Left renal cortex interstitium (tissue), 4 donors: ENCODE data around the gene FRA10AC1. TPM values are rescaled to one million over a fixed set of nuclear protein-coding genes. Genes with fewer than 3 reads are reported as not detected.

Experiments
- DNase-seq, 4 donors: peaks; one replicate each; pipeline ENCODE4 v3.0.0-alpha.2; 2013; ENCODE audit warnings: low read depth in 4 of 4, low spot score in 2 of 4, missing footprints in 1 of 4
- polyA plus RNA-seq, 4 donors: library from polyadenylated mRNA; unstranded; fragments of 120-200 nt; gene quantifications; one replicate each; pipeline ENCODE4 v1.2.1, GENCODE V29; 2013; ENCODE audit not compliant: insufficient read length in 4 of 4

FRA10AC1 gene
- polyA plus RNA-seq, result 10 to 100 TPM; 23.7 to 54.0 (median 33.5) TPM

DNA sequence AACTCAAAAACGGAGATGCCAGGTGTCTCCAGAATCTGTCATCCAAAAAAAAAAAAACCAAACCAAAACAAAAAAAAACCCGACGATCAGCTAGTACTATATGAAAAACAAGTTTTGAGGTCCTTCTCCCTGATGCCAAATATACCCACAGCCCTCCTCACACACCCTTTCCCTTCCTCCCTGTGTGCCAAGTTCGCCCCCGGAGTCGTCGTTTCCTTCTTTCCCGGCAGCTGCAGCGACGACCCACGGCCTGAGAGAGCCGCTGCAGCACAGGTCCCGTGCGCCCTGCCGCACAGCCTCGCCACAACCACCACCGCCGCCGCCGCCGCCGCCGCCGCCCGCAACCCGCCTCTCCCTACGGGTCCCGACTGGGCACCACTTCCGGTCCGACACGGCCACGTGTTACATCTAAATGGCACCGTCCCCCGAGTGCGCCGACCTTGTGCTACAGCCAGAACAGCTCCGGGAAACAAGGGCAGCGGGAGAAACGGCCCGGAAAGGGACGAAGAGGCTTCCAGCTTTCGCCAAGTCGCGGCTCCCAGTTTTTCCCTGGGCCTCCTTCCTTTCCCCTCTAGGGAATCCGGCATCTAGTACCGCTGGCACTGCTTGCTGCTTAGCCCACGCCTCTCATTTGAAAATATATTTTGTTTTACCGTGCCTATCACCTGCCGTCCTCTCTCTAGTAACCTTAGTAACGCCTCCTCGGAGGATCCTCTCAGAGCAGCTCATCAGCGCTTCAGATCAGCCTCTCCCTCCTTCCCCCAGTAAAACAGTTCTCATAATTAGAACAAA, at the start of gene FRA10AC1:
Gene FRA10AC1, minus strand, starts transcription at position 383 of the 792 bp plus-strand sequence. CDS start 2,486 bp downstream, outside the sequence.
- peak; percentile 84 to 89 (median 86) for DNase-seq

- DNase-seq, result no peak
These were observed 49.4 kb upstream of the FRA10AC1 start for GRCh38 chr10:93751832-93752231.

DNA sequence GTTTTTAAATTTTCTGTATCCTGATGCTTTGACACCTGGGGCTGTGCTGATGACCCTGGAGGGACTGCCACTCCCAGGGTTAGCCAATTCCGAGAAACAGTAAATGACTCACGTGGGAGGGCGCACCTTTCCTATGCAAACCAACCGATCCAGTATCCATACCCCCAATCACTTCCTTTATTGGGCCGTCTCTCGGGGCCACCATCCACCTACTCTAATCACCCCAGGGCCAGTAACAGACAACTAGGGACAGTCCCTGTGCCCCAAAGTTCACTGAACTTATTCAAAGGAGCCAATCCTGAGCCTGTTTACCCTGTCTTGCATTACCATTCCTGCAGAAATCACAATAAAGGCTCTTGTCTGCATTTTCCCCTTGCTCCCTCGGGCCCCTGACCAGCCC, 48.7 kb upstream of the FRA10AC1 start:
- DNase-seq, result no peak

GRCh38 chr10:93749218-93749799, 46.9 kb upstream of the FRA10AC1 start:
- no peak for DNase-seq

GRCh38 chr10:93746844-93747284, 44.5 kb upstream of the FRA10AC1 start:
- no peak for DNase-seq

DNA sequence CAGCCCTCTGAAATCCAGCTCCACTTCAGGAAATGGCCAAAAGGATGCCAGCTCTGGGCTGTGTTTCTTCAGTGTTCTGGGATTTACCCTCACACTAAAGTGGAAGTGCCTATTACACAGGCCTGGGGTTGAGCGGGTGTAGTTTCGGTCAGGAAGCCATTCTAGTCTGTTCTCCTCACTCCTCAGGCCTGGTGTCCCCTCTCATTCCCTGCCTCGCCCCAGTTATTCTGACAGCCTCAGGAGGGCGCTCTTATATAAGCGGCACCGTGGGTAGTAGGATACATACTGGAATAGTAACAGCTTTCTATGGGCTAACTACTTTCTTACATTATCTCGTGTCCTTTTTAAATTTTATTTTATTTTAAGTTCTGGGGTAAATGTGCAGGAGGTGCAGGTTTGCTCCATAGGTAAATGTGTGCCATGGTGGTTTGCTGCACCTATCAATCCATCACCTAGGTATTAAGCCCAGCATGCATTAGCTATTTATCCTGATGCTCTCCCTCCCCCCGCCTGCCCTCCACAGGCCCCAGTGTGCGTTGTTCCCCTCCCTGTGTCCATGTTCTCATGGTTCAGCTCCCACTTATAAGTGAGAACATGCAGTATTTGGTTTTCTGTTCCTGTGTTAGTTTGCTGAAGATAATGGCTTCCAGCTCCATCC, 43.1 kb upstream of the FRA10AC1 start:
- DNase-seq, result no peak

GRCh38 chr10:93742633-93743349, 40.4 kb upstream of the FRA10AC1 start:
- DNase-seq, result no peak

DNA sequence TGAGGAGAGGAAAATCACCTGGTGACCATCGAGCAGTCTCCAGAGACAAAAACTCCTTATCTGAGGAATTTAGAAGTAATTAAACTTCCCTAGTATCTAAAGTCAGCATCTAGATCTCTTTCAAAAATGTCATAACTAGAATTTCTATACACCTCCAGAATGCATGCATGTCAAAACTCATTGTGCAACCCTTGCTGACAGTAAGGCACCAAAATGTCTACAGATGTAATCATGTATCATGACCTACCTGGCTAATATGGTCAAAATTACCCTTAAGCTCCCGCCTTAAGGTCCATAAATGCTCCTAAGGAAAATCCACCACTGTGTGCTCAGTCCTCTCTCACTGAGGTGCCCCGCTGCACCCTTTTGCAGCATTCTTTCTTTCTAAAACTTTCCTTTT, 39.0 kb upstream of the FRA10AC1 start:
- DNase-seq, result no peak

DNA sequence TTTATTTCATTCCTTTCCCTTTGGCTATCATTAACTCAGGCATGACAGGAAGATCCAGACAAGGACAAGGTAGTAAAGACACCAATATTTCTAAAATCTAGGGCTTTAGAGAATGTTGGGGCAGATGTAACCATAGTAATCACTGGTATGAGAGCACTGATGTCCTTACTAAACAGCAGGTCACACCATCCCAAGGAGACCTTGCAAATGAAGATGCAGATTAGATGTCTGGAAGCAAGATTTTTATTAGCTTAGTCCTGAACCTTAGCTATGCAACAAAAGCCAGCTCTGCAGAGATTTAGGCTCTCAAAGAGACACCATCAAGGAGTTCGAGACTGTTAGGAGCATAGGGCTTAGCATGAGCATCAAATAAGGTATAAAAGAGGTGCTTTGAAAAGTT, 23.6 kb upstream of the FRA10AC1 start:
- DNase-seq, result no peak

- no peak for DNase-seq
These were observed 20.8 kb upstream of the FRA10AC1 start for GRCh38 chr10:93723153-93723552.

DNA sequence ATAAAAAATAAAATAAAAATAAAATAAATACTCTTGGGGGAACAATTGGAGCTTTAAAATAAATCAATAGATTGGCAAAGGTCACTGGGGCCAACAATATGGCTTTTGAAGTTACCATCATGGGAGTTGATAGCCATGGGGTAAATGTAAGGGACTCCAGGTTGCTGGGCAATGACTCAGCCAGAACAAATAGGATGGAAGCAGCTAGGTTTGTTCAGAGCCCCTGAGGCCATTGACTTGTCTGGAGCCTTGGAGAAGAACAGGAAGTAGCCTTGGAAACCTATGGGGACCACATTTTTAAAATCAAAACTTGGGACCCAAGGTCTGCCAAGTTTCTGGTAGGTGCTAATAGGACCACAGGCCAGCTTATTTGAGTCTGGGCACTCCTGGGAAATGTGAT, 20.2 kb upstream of the FRA10AC1 start:
- no peak for DNase-seq

DNA sequence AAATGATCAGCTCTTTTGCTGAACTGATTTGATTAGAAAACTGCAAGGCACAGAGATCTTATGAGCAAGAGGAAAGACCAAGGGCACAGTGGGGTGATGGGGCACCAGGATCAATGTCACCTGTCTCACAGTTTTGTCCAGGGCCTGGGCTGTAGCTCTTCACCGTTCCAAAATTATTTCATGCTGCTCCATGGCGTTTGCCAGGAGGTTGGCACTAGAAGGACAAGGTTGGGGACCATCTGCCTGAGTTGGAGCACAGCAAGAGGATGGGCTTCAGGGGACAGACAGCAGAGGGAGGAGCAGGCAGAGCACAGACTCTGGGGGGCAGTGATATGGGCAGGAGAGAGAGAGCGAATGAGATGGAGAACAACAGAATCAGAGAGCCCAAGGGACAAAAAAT, 17.5 kb upstream of the FRA10AC1 start:
- no peak for DNase-seq

- DNase-seq, result no peak
These were observed 16.7 kb upstream of the FRA10AC1 start for GRCh38 chr10:93718937-93719725.

- no peak for DNase-seq
These were observed 14.4 kb upstream of the FRA10AC1 start for GRCh38 chr10:93716766-93717165.

DNA sequence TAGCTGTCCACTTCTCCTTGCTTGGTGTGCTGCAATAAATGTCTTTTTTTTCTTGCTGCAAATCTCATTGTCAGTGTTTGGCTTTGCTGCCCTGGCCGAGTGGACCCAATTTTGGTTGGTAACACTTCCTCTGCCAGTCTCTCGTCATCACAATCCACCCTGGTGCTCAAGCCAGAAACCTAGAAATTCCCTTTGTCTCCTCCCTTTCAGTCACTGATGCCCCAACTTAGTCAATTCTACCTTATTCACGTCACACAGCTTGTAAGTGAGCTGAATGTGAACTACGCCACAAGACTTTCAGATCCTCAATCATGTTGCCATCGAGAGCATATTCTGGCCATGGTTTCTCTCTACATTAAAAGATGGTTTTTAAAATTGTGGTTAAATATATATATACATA, 13.0 kb upstream of the FRA10AC1 start:
- DNase-seq, result no peak

GRCh38 chr10:93712593-93712992, 10.2 kb upstream of the FRA10AC1 start:
- no peak for DNase-seq

- no peak for DNase-seq
These were observed 9.5 kb upstream of the FRA10AC1 start for GRCh38 chr10:93711891-93712290.

DNA sequence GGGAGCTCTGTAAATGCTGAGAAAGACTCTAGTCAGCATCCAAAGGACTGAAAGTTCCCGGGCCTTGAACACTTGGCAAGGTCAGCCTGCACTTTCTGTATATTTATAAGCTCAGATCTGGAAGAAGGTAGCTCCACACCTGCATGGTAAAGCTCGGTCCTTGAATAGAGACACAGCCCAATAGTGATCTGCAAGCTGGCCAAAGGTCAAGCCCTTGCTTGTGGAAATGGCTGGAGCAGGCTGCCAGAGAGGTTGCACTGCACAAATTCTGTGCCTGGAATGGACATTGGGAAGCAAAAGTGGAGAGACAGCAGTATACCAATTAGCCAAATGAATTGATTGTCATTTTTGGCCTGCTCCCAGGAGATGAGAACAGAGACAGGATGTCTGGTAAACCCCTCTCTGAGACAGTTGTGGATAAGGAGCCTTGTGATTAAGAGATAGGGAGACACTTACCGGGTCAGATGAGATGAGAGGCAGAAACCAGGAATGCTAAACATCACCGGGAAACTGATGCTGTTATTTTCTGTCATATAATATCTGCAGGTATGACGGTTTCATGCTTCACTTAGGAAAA, 8.0 kb upstream of the FRA10AC1 start:
- no peak for DNase-seq

GRCh38 chr10:93707623-93708022, 5.2 kb upstream of the FRA10AC1 start:
- no peak for DNase-seq

DNA sequence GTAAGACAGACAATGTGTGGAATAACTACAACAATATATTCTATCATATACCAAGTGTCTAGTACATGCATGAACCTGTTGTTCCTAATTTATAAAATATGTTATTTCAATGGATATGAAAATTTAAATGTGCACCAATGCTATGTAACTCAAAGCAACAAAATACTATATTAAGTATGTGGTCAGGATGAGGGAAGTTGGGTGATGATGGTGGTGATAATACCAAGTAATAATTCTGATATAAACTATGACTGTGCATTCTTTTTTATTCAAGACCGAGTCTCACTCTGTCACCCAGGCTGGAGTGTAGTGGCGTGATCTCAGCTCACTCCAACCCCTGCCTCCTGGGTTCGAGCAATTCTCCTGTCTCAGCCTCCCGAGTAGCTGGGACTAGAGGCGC, 2.1 kb upstream of the FRA10AC1 start:
- DNase-seq, result no peak
